AG20443 (cell line): Measurements from ENCODE around the gene PRPF19.
A peak's percentile ranks its signal among the peaks of the same experiment; 100 is the strongest.

Experiments
- DNase-seq: peaks from one replicate; pipeline ENCODE4 v3.0.0; 2012; ENCODE audit warnings: low spot score, mixed read lengths

Gene PRPF19

DNA sequence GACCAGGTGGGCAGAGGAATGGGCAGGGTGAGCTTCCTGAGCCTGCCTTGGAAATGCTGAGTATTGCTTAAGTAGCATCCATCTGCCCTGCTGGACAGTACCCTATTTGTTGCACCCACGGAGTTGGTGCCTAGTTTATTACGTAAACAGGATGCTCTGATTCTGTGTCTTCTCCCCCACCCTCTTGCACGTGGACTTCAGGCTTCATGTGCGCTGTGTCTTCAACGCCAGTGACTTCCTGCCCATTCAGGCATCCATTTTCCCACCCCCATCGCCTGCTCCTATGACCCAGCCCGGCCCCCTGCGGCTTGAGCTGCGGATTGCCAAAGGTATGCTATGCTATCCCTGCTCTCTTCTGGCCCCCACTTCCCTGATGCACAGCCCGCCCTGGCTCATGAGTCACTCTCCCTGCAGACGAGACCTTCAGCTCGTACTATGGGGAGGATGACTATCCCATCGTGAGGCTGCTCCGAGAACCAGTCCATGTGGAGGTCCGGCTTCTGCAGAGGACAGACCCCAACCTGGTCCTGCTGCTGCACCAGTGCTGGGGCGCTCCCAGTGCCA, 33.3 kb downstream of the PRPF19 start:
- DNase-seq, result peak; percentile 80

DNA sequence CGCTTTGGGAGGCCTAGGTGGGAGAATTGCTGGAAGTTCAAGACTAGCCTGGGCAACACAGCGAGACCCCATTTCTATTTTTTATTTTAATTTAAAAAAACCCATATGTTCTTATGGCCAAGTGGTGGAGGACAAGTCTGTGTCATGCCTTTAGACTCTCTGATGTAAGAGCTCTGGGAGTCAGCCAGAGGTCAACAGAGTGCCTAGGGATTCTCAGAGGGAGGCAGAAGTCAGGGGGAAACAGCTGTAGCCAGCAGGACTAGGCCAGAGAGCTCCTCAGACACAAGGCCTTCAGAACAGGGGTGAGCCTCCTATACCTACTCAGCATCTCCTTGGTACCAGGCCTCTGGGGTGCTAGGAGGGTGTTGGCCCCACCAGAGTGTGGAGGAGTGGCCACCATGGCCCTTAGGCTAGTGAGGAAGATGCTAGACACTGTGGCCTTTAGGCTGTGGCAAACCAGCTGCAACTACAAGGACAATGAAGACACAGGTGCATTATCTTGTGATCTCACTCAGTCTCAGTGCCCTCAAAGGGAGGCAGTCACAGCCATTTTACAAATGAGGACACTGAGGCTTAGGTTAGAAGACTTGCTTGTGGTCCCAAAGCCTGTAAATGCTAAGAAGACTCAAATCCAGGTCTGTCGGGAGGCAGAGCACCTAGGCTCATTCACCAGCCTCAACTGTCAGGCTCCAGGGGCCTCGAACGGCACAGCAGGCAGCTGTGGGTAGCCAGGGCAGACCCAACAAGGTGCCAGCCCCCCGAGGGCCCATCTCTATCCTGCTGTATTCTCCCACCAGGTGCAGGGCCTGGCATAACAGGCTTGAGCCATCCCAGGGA, 34.0 kb downstream of the PRPF19 start:
- DNase-seq, result peak; percentile 61

DNA sequence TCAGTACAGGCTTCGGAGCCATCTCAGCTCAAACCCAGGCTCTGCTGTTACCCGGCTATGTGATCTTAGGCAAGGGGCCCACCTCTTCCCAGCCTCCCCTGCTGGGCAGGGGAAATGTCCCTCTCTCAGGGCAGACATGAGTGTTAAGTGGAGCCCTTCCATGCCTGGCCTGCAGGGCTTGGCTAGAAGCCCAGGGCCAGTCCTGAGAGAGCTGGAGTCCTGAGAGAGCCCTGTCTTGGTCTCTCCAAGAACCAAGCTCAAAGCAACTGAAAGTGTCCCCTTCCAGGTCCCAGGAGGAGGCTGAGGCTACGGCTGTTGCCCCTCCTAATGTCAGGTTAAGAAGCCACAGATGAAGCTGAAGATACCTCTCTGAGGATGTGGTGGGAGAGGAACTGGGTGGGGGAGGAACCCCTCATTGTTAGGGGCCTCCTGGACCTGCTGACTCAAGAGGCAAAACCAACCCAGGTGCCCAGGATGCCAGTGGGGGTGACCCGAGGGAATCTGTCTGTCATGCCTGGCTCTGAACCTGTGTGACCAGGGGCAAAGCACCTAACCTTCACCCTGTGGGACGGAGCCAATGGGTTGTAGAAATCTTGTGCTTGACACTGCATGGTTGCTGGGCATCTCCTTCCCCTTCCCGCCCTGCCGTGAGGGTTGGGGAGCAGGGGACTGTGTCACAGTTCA, 34.9 kb downstream of the PRPF19 start:
- DNase-seq, result peak; percentile 48

DNA sequence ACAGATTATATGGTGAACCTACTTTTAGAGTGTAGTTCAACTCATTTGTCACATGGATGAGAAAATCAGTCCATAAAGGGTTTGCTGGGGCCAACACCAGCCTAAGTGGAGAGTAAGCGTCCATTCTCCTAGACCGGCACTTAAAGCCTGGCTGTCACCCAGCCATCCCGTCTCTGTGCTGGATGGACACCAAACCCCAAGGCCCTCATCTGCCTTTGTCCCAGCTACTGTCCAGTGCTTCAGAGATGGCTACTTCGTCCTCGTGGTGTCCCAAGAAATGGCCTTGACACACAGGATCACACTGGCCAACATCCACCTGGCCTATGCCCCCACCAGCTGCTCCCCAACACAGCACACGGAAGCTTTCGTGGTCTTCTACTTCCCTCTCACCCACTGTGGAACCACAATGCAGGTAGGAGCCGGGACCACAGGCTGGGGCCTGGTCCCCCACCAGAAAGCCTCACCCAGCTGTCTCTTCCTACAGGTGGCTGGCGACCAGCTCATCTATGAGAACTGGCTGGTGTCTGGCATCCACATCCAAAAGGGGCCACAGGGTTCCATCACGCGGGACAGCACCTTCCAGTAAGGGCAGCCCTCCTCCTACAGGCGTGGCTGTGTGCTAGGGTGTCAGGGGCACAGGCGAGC, 35.5 kb downstream of the PRPF19 start:
- no peak for DNase-seq

DNA sequence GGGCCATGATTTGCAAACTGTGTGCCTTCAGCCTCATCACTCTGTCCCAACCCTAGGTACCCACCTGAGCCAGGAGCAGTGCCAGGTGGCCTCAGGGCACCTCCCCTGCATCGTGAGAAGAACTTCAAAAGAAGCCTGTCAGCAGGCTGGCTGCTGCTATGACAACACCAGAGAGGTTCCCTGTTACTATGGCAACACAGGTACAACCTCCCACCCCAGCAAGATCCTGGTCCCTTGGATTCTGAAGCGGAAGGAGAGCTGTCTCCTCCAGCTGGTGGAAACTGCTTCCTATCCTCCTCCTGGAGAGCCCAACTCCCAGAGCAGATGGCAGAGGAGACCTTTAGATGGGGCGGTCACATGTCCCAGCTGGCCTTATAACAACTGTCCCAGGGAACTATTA, 36.1 kb downstream of the PRPF19 start:
- no peak for DNase-seq

DNA sequence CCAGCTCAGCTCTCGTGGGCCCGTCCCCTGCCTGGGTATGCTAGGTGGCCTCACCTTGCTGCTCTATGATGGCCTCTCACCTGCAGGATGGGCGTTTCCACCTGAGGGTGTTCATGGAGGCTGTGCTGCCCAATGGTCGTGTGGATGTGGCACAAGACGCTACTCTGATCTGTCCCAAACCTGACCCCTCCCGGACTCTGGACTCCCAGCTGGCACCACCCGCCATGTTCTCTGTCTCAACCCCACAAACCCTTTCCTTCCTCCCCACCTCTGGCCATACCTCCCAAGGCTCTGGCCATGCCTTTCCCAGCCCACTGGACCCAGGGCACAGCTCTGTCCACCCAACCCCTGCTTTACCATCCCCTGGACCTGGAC, 36.9 kb downstream of the PRPF19 start:
- no peak for DNase-seq

DNA sequence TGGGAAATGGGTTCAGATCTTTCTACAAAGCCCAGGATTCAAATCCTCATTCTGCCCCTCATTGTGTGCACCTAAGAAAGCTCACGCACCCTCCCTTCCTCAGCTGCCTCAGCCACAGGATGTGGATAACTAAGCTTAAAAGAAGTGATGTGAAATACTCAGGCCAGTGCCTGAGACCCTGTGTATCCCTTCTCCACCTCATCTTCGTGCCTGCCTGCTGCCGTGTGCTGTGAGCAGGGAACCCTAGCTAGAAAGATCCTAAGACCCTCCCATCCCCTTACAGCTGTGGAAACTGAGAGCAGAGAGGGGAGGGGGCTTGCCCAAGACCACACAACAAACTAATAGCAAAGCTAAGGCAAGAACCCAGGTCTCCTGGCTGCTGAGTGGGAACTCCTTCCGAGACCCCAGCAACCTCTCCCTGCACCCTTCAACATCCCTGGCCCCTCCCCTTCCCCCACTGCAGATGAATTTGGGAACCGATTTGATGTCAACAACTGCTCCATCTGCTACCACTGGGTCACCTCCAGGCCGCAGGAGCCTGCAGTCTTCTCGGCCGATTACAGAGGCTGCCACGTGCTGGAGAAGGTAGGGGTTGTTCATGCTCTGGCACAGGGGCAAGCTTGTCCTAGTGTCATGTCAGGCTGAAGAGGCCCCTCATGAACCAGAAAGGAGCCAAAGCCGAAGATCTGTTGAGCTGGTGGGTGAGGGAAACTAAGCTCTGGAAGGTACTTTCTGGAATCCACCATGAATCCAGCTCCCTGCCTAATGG, 37.5 kb downstream of the PRPF19 start:
- no peak for DNase-seq

DNA sequence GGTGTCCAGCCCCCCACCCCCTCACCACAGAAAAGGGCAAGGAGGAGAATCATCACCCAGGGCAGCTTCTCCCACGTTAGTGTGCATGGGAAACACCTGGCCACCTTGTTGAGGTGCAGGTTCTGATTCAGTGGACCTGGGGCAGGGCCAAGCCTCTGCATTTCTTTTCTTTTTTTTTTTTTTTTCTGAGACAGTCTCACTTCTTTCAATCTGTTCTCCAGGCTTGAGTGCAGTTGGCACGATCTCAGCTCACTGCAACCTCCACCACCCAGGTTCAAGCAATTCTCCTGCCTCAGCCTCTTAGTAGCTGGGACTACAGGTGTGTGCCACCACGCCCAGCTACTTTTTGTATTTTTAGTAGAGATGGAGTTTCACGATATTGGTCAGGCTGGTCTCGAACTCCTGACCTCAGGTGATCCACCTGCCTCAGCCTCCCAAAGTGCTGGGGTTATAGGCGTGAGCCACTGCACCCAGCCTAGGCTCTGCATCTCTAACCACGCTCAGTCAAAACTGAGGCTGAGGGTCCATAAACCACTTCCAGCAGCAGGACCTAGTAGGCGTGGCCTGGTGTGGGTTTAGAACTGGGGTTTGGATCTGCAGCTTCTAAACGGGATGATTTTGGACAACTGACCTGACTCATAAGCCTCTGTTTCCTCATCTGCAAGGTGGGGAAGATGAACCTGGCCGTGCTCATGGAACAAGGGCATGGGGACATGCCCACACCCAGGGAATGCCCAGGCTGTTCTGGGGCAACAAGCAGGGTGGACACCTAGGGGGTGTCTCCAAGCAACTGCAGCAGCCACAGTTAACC, 38.3 kb downstream of the PRPF19 start:
- DNase-seq, result no peak

DNA sequence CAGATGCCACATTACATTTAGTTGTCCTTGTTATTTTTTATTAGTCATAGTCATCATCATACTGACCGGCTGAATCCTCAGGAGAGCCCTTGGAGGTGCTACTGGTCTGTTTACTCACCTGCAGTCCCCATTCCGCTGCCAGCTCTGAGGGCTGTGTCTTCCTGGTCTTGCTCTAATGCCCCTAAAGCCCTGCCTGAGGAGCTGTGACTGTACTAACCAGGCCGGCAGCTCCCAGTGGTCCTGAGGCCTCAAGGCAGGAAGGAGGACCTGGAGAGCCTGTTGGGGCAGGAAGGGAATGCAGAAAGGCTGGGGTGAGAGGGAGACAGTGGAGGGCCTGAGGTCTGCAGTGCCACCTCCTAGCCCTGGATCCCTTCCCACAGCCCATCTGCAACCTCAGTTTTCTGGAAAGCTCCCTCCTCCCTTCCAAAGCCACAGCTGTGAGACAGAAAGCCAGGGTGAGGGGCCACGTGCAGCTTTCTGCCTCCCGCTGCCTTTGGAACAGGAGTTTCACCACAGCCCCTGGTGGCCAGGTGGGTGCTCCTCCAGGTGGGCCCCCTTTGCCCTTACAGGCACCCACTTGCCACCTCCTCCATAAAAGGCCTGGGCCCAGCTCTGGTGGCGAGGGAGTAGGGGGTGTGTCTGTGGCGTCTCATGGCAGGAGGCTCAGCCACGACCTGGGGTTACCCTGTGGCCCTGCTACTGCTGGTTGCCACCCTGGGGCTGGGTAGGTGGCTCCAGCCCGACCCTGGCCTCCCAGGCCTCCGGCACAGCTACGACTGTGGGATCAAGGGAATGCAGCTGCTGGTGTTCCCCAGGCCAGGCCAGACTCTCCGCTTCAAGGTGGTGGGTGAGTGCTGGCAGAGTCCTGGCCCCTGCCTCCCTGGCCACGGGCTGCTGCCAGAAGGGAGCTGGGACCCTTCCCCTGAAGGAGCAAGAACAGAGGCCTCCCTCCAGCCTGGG, 39.2 kb downstream of the PRPF19 start, which contains the start of gene ZP1:
Gene ZP1 (plus strand): TSS at position 632 of the 960 bp plus-strand sequence. CDS start 20 bp downstream, at position 652.
- DNase-seq, result no peak

DNA sequence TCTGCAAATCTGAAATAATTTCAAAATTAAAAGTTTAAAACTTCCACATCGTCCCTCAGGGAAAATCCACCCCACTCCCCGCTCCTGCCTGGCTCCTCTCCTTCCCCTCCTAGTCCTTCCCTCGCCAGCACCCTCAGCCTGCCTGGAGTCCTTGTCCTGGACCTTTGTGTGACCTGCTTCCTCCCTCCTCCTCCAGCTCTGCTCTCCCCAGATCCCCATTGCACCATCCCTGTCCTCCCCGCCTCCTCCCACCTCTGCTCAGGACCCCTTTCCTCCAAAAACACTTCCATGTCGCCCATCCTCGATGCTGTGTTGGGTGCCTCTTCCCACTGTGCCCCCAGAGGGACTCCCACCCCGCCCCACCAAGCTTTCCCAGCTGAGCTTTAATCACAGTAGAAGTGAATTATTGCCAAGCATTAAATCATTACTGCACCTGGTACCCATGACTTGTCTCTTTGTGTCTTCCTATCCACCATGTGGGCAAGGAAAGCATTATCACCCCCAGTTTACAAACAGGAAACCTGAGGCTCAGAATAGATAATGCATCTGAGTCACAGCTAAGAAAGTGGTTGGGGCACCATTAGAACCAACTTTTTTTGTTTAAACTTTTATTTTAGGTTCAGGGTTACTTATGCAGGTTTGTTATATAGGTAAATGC, 41.4 kb downstream of the PRPF19 start:
- DNase-seq, result no peak

DNA sequence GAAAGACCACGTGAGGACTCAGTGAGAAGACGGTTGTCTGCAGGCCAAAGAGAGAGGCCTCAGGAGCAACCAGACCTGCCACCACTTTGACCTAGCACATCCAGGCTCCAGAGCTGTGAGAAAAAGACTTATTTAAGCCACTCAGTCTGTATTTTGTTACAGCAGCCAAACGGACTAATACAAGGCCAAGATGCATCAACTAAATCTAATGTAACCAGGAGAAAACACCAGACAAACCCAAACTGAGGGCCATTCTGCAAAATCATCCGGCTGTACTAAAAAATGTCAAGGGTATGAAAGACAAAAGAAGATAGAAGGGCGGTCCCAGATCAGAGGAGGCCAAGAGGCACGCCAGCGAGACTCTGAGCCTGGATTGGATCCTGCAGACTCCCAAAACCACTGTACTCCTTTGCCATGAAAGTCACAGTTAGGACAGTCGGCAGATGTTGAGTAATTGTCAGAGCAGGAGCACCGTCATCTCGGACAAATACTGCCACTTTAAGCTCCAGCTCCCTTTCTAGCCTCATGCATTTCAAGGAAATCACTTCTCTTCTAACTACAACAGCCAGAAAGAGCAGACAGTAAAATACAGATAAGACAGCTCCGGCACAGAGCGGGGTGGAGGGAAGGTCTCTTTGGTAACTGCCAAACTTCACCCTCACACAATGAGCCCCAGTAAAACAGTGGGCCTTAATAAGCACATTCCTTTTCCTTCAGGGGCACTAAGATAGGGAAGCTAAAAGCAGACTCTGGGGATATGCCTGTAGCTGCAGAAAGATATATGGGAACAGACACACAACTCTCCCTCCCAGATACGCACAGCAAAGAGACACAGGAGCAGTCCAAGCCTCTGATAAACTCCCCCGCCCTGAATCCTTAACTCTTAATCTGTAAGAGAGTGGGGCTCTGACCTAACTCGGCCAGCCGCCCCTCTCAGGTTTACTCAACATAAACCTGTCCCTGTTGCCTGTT, 42.5 kb downstream of the PRPF19 start:
- DNase-seq, result no peak

DNA sequence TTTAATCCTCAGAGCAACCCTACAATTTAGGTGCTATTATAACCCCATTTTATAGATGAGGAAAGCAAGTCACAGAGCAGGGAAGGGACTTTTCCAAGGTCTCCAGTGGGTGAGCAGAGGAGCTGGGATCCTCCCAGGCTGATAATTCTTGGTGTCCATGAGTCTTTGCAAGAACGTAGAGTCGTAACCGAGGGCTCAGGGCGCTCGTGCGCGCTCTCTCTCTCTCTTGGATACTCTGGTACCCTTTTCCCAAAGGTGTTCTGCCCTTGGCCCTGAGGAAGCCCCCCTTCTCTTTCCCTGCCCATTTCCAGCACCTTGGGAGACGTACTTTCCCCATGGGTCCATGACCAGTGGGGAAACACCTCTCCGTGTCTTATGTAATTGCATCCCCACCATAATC, 44.2 kb downstream of the PRPF19 start:
- DNase-seq, result no peak

DNA sequence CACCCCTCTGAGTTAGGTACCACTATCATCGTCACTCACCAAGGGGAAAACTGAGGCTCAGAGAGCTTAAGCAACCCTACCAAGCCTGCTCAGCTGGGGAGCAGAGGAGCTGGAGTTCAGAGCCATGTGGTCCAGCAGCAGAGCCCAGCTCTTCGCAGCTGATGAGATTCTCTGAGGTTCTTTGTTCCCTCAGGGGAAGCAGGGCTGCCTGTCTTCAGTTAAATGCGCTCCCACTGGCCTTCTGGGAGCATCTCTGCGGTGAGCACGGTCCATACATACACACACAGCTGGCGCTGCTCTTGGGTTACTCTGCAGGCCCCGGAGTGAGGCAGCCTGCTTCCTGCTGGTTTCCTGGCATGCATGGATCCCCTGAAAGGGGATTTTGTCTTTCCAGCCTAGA, 45.4 kb downstream of the PRPF19 start:
- no peak for DNase-seq

DNA sequence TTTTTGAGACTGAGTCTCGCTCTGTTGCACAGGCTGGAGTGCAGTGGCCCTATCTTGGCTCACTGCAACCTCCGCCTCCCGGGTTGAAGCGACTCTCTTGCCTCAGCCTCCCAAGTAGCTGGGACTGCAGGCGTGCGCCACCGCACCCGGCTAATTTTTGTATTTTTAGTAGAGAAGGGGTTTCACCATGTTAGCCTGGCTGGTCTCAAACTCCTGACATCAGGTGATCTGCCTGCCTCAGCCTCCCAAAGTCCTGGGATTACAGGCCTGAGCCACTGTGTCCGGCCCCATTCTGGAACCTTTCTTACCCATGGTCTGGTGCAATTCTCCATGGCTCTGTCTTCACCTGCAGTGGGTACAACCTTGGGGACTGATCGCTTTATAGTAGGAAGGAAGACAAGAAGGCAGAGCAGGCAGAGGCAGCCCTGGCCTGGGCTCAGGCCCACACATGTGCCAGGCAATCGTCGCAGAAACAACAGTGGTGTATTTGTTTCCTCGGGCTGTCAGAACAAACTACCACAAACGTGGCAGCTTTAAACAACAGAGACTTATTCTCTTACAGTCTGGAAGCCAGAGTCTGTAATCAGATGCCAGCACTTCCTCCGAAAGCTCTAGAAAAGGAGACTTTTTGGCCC, 46.7 kb downstream of the PRPF19 start:
- DNase-seq, result no peak

DNA sequence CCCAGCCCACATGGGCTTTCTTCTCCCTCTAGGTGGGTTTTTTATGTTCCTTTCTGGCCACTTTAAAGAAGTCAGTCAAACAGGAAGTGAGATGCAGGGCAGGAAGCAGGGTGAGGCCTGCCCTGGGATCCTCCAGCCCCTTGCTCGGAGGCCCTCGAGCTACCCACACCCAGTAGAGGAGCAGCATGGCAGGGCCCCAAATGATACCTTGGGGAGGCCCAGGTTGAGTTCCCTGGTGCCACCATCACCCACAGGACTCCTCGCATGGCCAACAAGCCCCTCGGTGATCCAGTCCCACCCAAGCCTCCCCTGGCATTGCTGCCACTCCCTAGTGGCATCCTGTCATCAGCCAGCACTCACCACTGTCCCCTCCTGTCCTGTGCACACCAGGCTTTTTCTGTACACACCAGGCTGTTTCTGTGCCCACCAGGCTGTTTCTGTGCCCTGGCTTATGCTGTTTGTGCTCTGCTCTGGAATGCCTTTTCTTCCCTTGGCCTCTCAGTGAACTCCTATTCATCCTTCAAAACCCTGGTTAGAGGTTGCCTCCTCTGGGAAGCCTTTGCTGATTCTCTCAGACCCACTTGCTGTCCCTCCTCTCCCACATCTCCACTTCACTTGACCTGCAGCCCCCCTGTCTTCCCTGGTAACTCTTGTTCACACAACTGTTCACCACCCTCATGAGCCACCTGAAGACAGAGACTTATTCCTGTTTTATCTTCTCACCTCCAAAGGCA, 47.5 kb downstream of the PRPF19 start:
- no peak for DNase-seq

DNA sequence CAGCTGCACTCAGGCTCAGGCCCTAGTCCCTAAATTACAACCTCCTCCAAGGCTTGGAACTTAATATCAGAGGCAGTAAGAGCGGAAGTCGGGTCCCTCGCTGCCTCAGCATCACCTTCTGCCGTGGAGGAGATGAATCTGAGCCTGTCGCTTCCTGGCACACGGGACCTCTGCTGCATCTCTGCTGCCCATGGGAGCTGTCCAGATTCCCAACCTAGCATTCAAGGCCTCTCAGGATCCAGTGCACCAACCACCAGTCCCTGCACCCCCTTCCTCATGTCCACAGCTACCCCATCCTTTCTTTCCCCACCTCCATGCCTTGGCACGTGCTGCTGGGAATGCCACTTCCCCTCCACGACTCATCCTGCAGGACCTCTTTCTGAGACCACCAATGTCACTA, 48.1 kb downstream of the PRPF19 start:
- DNase-seq, result no peak
